ENCODE data around the gene RASSF10. TPM values are rescaled to one million over a fixed set of nuclear protein-coding genes. Genes with fewer than 3 reads are reported as not detected.

The RASSF10 gene
- total RNA-seq, 1 donor from 2014 or later: 2.0 TPM

GRCh38 chr11:12966002-12966401, 43.1 kb upstream of the RASSF10 start:
- FAIRE-seq: no peak
- Mint-ChIP-seq H3K4me1 (ENCODE audit: low read depth, unreplicated experiment) (peaks cover 10% of the 10 kb centered on the region), H3K27me3 (ENCODE audit: low read depth, unreplicated experiment) (peaks cover 14% of the 10 kb centered on the region), H3K27ac (ENCODE audit: unreplicated experiment) (no peak overlapping the region), H3K36me3 (ENCODE audit: low read depth, unreplicated experiment) (no peaks in the 10 kb centered on the region), H3K4me3 (ENCODE audit: unreplicated experiment) (no peak overlapping the region), H3K9me3 (ENCODE audit: unreplicated experiment) (no peaks in the 10 kb centered on the region)
- no peak overlapping the region for H3K27ac ChIP-seq (ENCODE audit: low read depth, low read length)
- no peak overlapping the region for H3K4me3 ChIP-seq (ENCODE audit: insufficient read depth, low read depth, low read length)
- H3K27me3 ChIP-seq (ENCODE audit: insufficient read depth, low read length): peaks cover 11% of the 10 kb centered on the region
- H3K9me3 ChIP-seq (ENCODE audit: insufficient read depth, low read depth, low read length): no peaks in the 10 kb centered on the region
- H2AFZ ChIP-seq (ENCODE audit: low read depth, low read length): no peak overlapping the region
- H3K4me1 ChIP-seq (ENCODE audit: insufficient read depth, low read length): peaks cover 2% of the 10 kb centered on the region
- H3K4me2 ChIP-seq (ENCODE audit: low read length): no peak overlapping the region
- H3K79me2 ChIP-seq (ENCODE audit: insufficient read depth, low read length): no peaks in the 10 kb centered on the region
- H3K36me3 ChIP-seq (ENCODE audit: insufficient read depth, low read length): no peaks in the 10 kb centered on the region
- no peak for DNase-seq (ENCODE audit: low read depth)
- no peak for TF ChIP-seq CTCF (IDR thresholded peaks at IDR 0.05; ENCODE audit: insufficient read depth, low read depth, low read length)
- TF ChIP-seq EZH2 (IDR thresholded peaks at IDR 0.05; ENCODE audit: insufficient read depth, low read length): no peak
- no peak overlapping the region for H3K9ac ChIP-seq (ENCODE audit: low read length)
- no peaks in the 10 kb centered on the region for H4K20me1 ChIP-seq (ENCODE audit: insufficient read depth, low read length)

- Histone ChIP-seq H3K9me3 (ENCODE audit: insufficient read depth, low read depth, low read length) (no peaks in the 10 kb centered on the region), H2AFZ (ENCODE audit: low read depth, low read length) (no peak overlapping the region), H3K4me3 (ENCODE audit: insufficient read depth, low read depth, low read length) (no peak overlapping the region), H3K27me3 (ENCODE audit: insufficient read depth, low read length) (peaks cover 11% of the 10 kb centered on the region), H3K79me2 (ENCODE audit: insufficient read depth, low read length) (no peaks in the 10 kb centered on the region), H3K36me3 (ENCODE audit: insufficient read depth, low read length) (no peaks in the 10 kb centered on the region), H3K27ac (ENCODE audit: low read depth, low read length) (no peak overlapping the region), H3K9ac (ENCODE audit: low read length) (no peak overlapping the region), H4K20me1 (ENCODE audit: insufficient read depth, low read length) (no peaks in the 10 kb centered on the region), H3K4me1 (ENCODE audit: insufficient read depth, low read length) (peaks cover 2% of the 10 kb centered on the region), H3K4me2 (ENCODE audit: low read length) (no peak overlapping the region)
- DNase-seq (ENCODE audit: low read depth): no peak
- no peak for FAIRE-seq
- no peak overlapping the region for H3K4me3 Mint-ChIP-seq (ENCODE audit: unreplicated experiment)
- no peaks in the 10 kb centered on the region for H3K9me3 Mint-ChIP-seq (ENCODE audit: unreplicated experiment)
- TF ChIP-seq EZH2 (IDR thresholded peaks at IDR 0.05; ENCODE audit: insufficient read depth, low read length) (no peak), CTCF (IDR thresholded peaks at IDR 0.05; ENCODE audit: insufficient read depth, low read depth, low read length) (no peak)
- H3K36me3 Mint-ChIP-seq (ENCODE audit: low read depth, unreplicated experiment): no peaks in the 10 kb centered on the region
- peaks cover 6% of the 10 kb centered on the region for H3K4me1 Mint-ChIP-seq (ENCODE audit: low read depth, unreplicated experiment)
- H3K27me3 Mint-ChIP-seq (ENCODE audit: low read depth, unreplicated experiment): peaks cover 11% of the 10 kb centered on the region
- no peak overlapping the region for H3K27ac Mint-ChIP-seq (ENCODE audit: unreplicated experiment)
Measured at GRCh38 chr11:12968101-12968500, 41.0 kb upstream of the RASSF10 start.

GRCh38 chr11:12968826-12969225, 40.3 kb upstream of the RASSF10 start:
- H3K4me3 ChIP-seq (ENCODE audit: insufficient read depth, low read depth, low read length): no peak overlapping the region
- FAIRE-seq: no peak
- no peaks in the 10 kb centered on the region for H3K36me3 ChIP-seq (ENCODE audit: insufficient read depth, low read length)
- H3K27me3 Mint-ChIP-seq (ENCODE audit: low read depth, unreplicated experiment): peaks cover 9% of the 10 kb centered on the region
- H3K27ac ChIP-seq (ENCODE audit: low read depth, low read length): no peak overlapping the region
- no peak overlapping the region for H3K4me3 Mint-ChIP-seq (ENCODE audit: unreplicated experiment)
- H3K4me2 ChIP-seq (ENCODE audit: low read length): no peak overlapping the region
- H2AFZ ChIP-seq (ENCODE audit: low read depth, low read length): no peak overlapping the region
- H3K4me1 Mint-ChIP-seq (ENCODE audit: low read depth, unreplicated experiment): peaks cover 6% of the 10 kb centered on the region
- DNase-seq (ENCODE audit: low read depth): no peak
- H3K27me3 ChIP-seq (ENCODE audit: insufficient read depth, low read length): peaks cover 11% of the 10 kb centered on the region
- TF ChIP-seq CTCF (IDR thresholded peaks at IDR 0.05; ENCODE audit: insufficient read depth, low read depth, low read length) (no peak), EZH2 (IDR thresholded peaks at IDR 0.05; ENCODE audit: insufficient read depth, low read length) (no peak)
- H3K27ac Mint-ChIP-seq (ENCODE audit: unreplicated experiment): no peak overlapping the region
- no peak overlapping the region for H3K9ac ChIP-seq (ENCODE audit: low read length)
- H3K79me2 ChIP-seq (ENCODE audit: insufficient read depth, low read length): no peaks in the 10 kb centered on the region
- H3K4me1 ChIP-seq (ENCODE audit: insufficient read depth, low read length): peaks cover 2% of the 10 kb centered on the region
- no peaks in the 10 kb centered on the region for H4K20me1 ChIP-seq (ENCODE audit: insufficient read depth, low read length)
- H3K9me3 ChIP-seq (ENCODE audit: insufficient read depth, low read depth, low read length): no peaks in the 10 kb centered on the region
- no peaks in the 10 kb centered on the region for H3K36me3 Mint-ChIP-seq (ENCODE audit: low read depth, unreplicated experiment)
- H3K9me3 Mint-ChIP-seq (ENCODE audit: unreplicated experiment): no peaks in the 10 kb centered on the region
